Nephron progenitor cell (in vitro differentiated cells): ENCODE results near the gene TAF11L10.
"Not testable (repeated sequence)": the region's sequence is repeated elsewhere in the genome, so short reads cannot be mapped to it uniquely, and the experiment has no call there.

Experiments used
- DNase-seq: peaks from one replicate; pipeline ENCODE4 v3.0.0; 2021
- H3K27ac Mint-ChIP-seq: 2 replicates; pipeline ENCODE4 v1.8.0; 2021; ENCODE audit warnings: mild to moderate bottlenecking, moderate library complexity, mixed read lengths
- H3K27me3 Mint-ChIP-seq: 2 replicates; pipeline ENCODE4 v1.8.0; 2021; ENCODE audit warnings: mild to moderate bottlenecking, low read depth, mixed read lengths; ENCODE audit not compliant: poor library complexity
- H3K36me3 Mint-ChIP-seq: 2 replicates; pipeline ENCODE4 v1.8.0; 2021; ENCODE audit warnings: low read depth, mixed read lengths
- H3K4me1 Mint-ChIP-seq: 2 replicates; pipeline ENCODE4 v1.8.0; 2021; ENCODE audit warnings: mixed read lengths
- H3K4me3 Mint-ChIP-seq: 2 replicates; pipeline ENCODE4 v1.8.0; 2021; ENCODE audit warnings: mild to moderate bottlenecking, moderate library complexity, mixed read lengths
- H3K9me3 Mint-ChIP-seq: 2 replicates; pipeline ENCODE4 v1.8.0; 2021; ENCODE audit warnings: mild to moderate bottlenecking, moderate library complexity, mixed read lengths
- CTCF ChIP-seq: fragments of 200-600 bp; sonication (generic); IDR thresholded peaks from 2 replicates; pipeline ENCODE4 v1.5.0; 2021; ENCODE audit warnings: antibody characterized with exemption

Gene TAF11L10

DNA sequence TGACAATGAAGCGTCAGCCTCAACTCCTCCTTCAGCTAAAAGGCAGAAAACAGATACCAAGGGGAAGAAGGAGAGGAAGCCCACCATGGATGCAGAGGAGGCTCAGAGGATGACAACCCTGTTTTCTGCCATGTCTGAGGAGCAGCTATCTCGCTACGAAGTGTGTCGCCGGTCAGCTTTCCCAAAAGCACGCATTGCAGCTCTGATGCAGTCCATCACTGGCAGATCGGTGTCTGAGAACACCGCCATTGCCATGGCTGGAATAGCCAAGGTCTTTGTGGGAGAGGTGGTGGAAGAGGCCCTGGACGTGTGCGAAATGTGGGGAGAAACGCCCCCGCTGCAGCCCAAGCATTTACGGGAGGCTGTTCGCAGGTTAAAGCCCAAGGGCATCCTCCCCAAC is 7.3 kb upstream of the TAF11L10 start:
- TF ChIP-seq CTCF: no peak
- peaks cover 3% of the 10 kb centered on the region for H3K27me3 Mint-ChIP-seq

DNA sequence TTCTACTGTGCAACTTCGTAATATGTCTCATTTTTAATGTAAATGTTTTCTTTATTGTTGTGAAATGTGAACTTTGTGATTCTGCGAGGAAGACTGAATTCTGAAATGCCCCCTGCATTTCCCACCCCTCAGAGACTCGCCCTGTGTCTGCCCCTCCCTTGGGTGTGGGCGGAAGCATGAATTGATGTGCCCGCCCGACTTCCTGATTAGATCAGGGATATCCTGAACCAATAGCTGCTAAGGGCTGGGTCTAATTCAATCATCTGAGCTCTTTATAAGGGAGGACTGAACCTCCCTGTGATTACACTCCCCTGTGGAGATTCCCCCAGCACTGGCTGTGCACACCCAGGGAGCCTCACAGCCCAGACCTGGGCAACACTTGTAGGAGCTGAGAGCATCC is 6.3 kb upstream of the TAF11L10 start, which contains the start of gene TAF11L11:
Gene TAF11L11 (plus strand): TSS at position 304 of the 400 bp plus-strand sequence.
- H3K4me1 Mint-ChIP-seq, H3K27me3 Mint-ChIP-seq, H3K9me3 Mint-ChIP-seq: not testable (repeated sequence)

More for the DNA sequence above, 7.3 kb upstream of the TAF11L10 start:
- no peak overlapping the region for H3K27ac Mint-ChIP-seq
- no peaks in the 10 kb centered on the region for H3K4me1 Mint-ChIP-seq
- no peak overlapping the region for H3K4me3 Mint-ChIP-seq
- H3K9me3 Mint-ChIP-seq: no peaks in the 10 kb centered on the region
- DNase-seq: no peak
- no peaks in the 10 kb centered on the region for H3K36me3 Mint-ChIP-seq

GRCh38 chr5:17594255-17594654 is 3.4 kb downstream of the TAF11L10 start, which contains the start of gene TAF11L9:
Gene TAF11L9, minus strand, starts transcription at chr5:17594394.
- DNase-seq, H3K9me3 Mint-ChIP-seq, H3K4me3 Mint-ChIP-seq, H3K4me1 Mint-ChIP-seq, H3K27me3 Mint-ChIP-seq, H3K36me3 Mint-ChIP-seq, H3K27ac Mint-ChIP-seq: not testable (repeated sequence)

More for the DNA sequence above, 6.3 kb upstream of the TAF11L10 start, which contains the start of gene TAF11L11:
- H3K36me3 Mint-ChIP-seq, DNase-seq, H3K4me3 Mint-ChIP-seq, H3K27ac Mint-ChIP-seq: not testable (repeated sequence)

DNA sequence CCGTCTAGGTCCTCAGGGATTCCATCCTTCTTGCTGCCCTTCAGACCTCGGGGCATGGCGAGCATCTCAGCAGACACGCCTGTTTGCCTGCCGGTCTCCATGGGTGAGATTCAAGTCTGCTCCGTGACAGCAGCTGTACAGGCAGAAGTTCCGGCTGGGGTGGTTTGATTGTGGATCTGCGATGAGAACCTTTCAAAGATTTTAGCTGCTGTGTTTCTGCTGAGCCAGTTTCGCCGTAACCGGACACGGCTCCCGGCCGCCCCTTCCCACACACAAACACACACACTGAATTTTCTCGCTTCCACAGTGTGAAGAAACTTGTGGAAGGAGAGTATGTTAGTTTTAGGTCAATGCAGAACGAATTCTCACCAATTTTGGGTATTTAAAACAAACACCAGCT is 6.8 kb downstream of the TAF11L10 start, which contains the start of gene TAF11L8:
Gene TAF11L8 (minus strand): TSS at position 101 of the 400 bp plus-strand sequence.
- H3K27ac Mint-ChIP-seq, H3K9me3 Mint-ChIP-seq, H3K4me1 Mint-ChIP-seq, H3K27me3 Mint-ChIP-seq, H3K36me3 Mint-ChIP-seq, DNase-seq, H3K4me3 Mint-ChIP-seq: not testable (repeated sequence)

- not testable (repeated sequence) for DNase-seq, H3K27ac Mint-ChIP-seq, H3K4me3 Mint-ChIP-seq, H3K9me3 Mint-ChIP-seq, H3K27me3 Mint-ChIP-seq, H3K36me3 Mint-ChIP-seq, H3K4me1 Mint-ChIP-seq
Measured at GRCh38 chr5:17585658-17586057, 12.0 kb downstream of the TAF11L10 start, which contains the start of gene TAF11L7. Gene TAF11L7, minus strand, starts transcription at chr5:17585758.
